GM23338 (cell line): Measurements from ENCODE around the gene RAB11A. TPM values are rescaled to one million over a fixed set of nuclear protein-coding genes. Genes with fewer than 3 reads are reported as not detected.

ENCODE experiments used
- ATAC-seq: fragments of 200-7000 bp; cut with Tn5 transposase; 3 replicates; pipeline ENCODE4 v1.9.1; 2020
- DNase-seq: peaks from one replicate; pipeline ENCODE4 v3.0.0-alpha.2; 2015; ENCODE audit warnings: low spot score
- H2AFZ ChIP-seq: fragments of 200-600 bp; sonication (generic); 2 replicates; pipeline ENCODE4 v1.8.0; 2016; ENCODE audit warnings: antibody characterized with exemption, mild to moderate bottlenecking, moderate library complexity
- H3F3A ChIP-seq: fragments of 200-600 bp; sonication (generic); replicated peaks from 2 replicates; pipeline ENCODE4 v1.8.0; 2017; ENCODE audit warnings: antibody characterized with exemption, mixed run types, low read depth
- H3K27ac ChIP-seq: fragments of 200-600 bp; sonication (generic); 2 replicates; pipeline ENCODE4 v1.6.1; 2016; ENCODE audit warnings: low read depth
- H3K27me3 ChIP-seq: fragments of 200-600 bp; sonication (generic); 2 replicates; pipeline ENCODE4 v1.8.0; 2016; ENCODE audit warnings: mild to moderate bottlenecking, mixed run types, moderate library complexity; ENCODE audit not compliant: insufficient read depth
- H3K36me3 ChIP-seq: fragments of 200-600 bp; sonication (generic); 2 replicates; pipeline ENCODE4 v1.8.0; 2016; ENCODE audit warnings: mild to moderate bottlenecking; ENCODE audit not compliant: insufficient read depth
- H3K4me1 ChIP-seq: fragments of 200-600 bp; sonication (generic); 2 replicates; pipeline ENCODE4 v1.8.0; 2016; ENCODE audit warnings: mild to moderate bottlenecking, moderate library complexity; ENCODE audit not compliant: insufficient read depth
- H3K4me2 ChIP-seq: fragments of 200-600 bp; sonication (generic); 2 replicates; pipeline ENCODE4 v1.7.1; 2017; ENCODE audit warnings: mixed run types
- H3K4me3 ChIP-seq: fragments of 200-600 bp; sonication (generic); 2 replicates; pipeline ENCODE4 v1.6.1; 2016; ENCODE audit warnings: mixed run types
- H3K79me2 ChIP-seq: fragments of 200-600 bp; sonication (generic); replicated peaks from 2 replicates; pipeline ENCODE4 v1.8.0; 2017; ENCODE audit warnings: mild to moderate bottlenecking; ENCODE audit not compliant: insufficient read depth
- H3K9me2 ChIP-seq: fragments of 200-600 bp; sonication (generic); 2 replicates; pipeline ENCODE4 v1.8.0; 2017; ENCODE audit not compliant: insufficient read depth
- H4K20me1 ChIP-seq: fragments of 200-600 bp; sonication (generic); replicated peaks from 2 replicates; pipeline ENCODE4 v1.8.0; 2017; ENCODE audit warnings: mild to moderate bottlenecking; ENCODE audit not compliant: insufficient read depth
- H3K27ac Mint-ChIP-seq: 2 replicates; pipeline ENCODE4 v1.8.0; 2020; ENCODE audit warnings: inconsistent platforms, mild to moderate bottlenecking, moderate library complexity, mixed read lengths
- H3K27me3 Mint-ChIP-seq: 3 replicates; pipeline ENCODE4 v1.8.0; 2022; ENCODE audit warnings: low read depth, mild to moderate bottlenecking, moderate library complexity, mixed read lengths, inconsistent platforms; ENCODE audit not compliant: insufficient read depth, poor library complexity
- H3K36me3 Mint-ChIP-seq: 3 replicates; pipeline ENCODE4 v1.8.0; 2021; ENCODE audit warnings: low read depth, mild to moderate bottlenecking, inconsistent platforms, moderate library complexity, mixed read lengths
- H3K4me1 Mint-ChIP-seq: 3 replicates; pipeline ENCODE4 v1.8.0; 2020; ENCODE audit warnings: mild to moderate bottlenecking, inconsistent platforms, mixed read lengths
- H3K4me3 Mint-ChIP-seq: 3 replicates; pipeline ENCODE4 v1.8.0; 2021; ENCODE audit warnings: moderate library complexity, mild to moderate bottlenecking, inconsistent platforms, mixed read lengths
- H3K9me3 Mint-ChIP-seq: 3 replicates; pipeline ENCODE4 v1.8.0; 2020; ENCODE audit warnings: moderate library complexity, mild to moderate bottlenecking, inconsistent platforms, mixed read lengths
- EZH2 ChIP-seq: fragments of 200-600 bp; sonication (generic); IDR thresholded peaks from one replicate; pipeline ENCODE4 v1.8.0; 2017; ENCODE audit warnings: antibody characterized with exemption, mild to moderate bottlenecking, low read depth; ENCODE audit not compliant: unreplicated experiment
- NANOG ChIP-seq: IDR thresholded peaks from 2 replicates; pipeline ENCODE4 v1.6.1; 2016; ENCODE audit warnings: antibody characterized with exemption, borderline replicate concordance
- POLR2AphosphoS5 ChIP-seq: IDR thresholded peaks from 2 replicates; pipeline ENCODE4 v1.6.1; 2016; ENCODE audit warnings: antibody characterized with exemption, low read depth
- ZNF331 ChIP-seq: fragments of 250-450 bp; sonication (Bioruptor Pico); IDR thresholded peaks from 2 replicates; pipeline ENCODE4 v1.5.0; 2020; ENCODE audit warnings: low read depth, mild to moderate bottlenecking, moderate library complexity
- polyA plus RNA-seq: library from polyadenylated mRNA; unstranded; fragments of >200 nt; fragmentation: Nextera tagmentation; extraction: Ambion mirVana; gene quantifications from 2 replicates; pipeline ENCODE4 v1.2.1, GENCODE V29; 2016
- total RNA-seq: library from RNA; depleted of rRNA; stranded (reverse); fragments of >200 nt; shearing (Covaris generic); gene quantifications from 2 replicates; pipeline ENCODE4 v1.2.3, GENCODE V29; 2014
- TF ChIP-seq, protein P1 (sequence below): fragments of 250-450 bp; sonication (Bioruptor Pico); IDR thresholded peaks from 2 replicates; pipeline ENCODE4 v1.5.0; 2020; ENCODE audit warnings: mild to moderate bottlenecking, moderate library complexity
- TF ChIP-seq, protein P2 (sequence below), 2 experiments: fragments of 200-600 bp in 1 of 2; sonication (generic) in 1 of 2; conservative IDR thresholded peaks; 2 replicates each; pipeline versions ENCODE4 v1.5.1 to v1.6.1; 2016 to 2017; ENCODE audit warnings: antibody characterized with exemption in 2 of 2, low read depth in 2 of 2, mild to moderate bottlenecking in 2 of 2, moderate library complexity in 1 of 2

RAB11A gene
- total and polyA plus RNA-seq, 2 experiments from 2014 or later: 251 to 369 TPM

DNA sequence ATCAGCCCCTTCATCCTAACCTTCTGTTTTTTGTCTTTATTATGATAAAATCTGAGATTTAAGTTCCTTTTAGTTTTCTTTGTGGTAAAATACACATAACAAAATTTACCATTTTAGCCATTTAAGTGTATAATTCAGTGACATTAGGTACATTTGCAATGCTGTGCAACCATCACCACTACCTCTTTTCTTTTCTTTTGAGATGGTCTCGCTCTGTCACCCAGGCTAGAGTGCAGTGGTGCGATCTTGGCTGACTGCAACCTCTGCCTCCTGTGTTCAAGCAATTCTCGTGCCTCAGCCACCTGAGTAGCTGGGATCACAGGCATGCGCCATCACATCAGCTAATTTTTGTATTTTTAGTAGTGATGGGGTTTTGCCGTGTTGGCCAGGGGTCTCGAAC, 6.2 kb upstream of the RAB11A start:
- H3K9me2 ChIP-seq: no peaks in the 10 kb centered on the region
- TF ChIP-seq, protein P1, sequence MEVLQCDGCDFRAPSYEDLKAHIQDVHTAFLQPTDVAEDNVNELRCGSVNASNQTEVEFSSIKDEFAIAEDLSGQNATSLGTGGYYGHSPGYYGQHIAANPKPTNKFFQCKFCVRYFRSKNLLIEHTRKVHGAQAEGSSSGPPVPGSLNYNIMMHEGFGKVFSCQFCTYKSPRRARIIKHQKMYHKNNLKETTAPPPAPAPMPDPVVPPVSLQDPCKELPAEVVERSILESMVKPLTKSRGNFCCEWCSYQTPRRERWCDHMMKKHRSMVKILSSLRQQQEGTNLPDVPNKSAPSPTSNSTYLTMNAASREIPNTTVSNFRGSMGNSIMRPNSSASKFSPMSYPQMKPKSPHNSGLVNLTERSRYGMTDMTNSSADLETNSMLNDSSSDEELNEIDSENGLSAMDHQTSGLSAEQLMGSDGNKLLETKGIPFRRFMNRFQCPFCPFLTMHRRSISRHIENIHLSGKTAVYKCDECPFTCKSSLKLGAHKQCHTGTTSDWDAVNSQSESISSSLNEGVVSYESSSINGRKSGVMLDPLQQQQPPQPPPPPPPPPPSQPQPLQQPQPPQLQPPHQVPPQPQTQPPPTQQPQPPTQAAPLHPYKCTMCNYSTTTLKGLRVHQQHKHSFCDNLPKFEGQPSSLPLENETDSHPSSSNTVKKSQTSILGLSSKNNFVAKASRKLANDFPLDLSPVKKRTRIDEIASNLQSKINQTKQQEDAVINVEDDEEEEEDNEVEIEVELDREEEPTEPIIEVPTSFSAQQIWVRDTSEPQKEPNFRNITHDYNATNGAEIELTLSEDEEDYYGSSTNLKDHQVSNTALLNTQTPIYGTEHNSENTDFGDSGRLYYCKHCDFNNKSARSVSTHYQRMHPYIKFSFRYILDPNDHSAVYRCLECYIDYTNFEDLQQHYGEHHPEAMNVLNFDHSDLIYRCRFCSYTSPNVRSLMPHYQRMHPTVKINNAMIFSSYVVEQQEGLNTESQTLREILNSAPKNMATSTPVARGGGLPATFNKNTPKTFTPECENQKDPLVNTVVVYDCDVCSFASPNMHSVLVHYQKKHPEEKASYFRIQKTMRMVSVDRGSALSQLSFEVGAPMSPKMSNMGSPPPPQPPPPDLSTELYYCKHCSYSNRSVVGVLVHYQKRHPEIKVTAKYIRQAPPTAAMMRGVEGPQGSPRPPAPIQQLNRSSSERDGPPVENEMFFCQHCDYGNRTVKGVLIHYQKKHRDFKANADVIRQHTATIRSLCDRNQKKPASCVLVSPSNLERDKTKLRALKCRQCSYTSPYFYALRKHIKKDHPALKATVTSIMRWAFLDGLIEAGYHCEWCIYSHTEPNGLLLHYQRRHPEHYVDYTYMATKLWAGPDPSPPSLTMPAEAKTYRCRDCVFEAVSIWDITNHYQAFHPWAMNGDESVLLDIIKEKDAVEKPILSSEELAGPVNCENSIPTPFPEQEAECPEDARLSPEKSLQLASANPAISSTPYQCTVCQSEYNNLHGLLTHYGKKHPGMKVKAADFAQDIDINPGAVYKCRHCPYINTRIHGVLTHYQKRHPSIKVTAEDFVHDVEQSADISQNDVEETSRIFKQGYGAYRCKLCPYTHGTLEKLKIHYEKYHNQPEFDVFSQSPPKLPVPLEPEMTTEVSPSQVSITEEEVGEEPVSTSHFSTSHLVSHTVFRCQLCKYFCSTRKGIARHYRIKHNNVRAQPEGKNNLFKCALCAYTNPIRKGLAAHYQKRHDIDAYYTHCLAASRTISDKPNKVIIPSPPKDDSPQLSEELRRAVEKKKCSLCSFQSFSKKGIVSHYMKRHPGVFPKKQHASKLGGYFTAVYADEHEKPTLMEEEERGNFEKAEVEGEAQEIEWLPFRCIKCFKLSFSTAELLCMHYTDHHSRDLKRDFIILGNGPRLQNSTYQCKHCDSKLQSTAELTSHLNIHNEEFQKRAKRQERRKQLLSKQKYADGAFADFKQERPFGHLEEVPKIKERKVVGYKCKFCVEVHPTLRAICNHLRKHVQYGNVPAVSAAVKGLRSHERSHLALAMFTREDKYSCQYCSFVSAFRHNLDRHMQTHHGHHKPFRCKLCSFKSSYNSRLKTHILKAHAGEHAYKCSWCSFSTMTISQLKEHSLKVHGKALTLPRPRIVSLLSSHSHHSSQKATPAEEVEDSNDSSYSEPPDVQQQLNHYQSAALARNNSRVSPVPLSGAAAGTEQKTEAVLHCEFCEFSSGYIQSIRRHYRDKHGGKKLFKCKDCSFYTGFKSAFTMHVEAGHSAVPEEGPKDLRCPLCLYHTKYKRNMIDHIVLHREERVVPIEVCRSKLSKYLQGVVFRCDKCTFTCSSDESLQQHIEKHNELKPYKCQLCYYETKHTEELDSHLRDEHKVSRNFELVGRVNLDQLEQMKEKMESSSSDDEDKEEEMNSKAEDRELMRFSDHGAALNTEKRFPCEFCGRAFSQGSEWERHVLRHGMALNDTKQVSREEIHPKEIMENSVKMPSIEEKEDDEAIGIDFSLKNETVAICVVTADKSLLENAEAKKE (CRISPR knock-in tag): no peak
- TF ChIP-seq ZNF331 (CRISPR knock-in tag) (no peak), NANOG (no peak), EZH2 (no peak), POLR2AphosphoS5 (no peak)
- TF ChIP-seq, protein P2, sequence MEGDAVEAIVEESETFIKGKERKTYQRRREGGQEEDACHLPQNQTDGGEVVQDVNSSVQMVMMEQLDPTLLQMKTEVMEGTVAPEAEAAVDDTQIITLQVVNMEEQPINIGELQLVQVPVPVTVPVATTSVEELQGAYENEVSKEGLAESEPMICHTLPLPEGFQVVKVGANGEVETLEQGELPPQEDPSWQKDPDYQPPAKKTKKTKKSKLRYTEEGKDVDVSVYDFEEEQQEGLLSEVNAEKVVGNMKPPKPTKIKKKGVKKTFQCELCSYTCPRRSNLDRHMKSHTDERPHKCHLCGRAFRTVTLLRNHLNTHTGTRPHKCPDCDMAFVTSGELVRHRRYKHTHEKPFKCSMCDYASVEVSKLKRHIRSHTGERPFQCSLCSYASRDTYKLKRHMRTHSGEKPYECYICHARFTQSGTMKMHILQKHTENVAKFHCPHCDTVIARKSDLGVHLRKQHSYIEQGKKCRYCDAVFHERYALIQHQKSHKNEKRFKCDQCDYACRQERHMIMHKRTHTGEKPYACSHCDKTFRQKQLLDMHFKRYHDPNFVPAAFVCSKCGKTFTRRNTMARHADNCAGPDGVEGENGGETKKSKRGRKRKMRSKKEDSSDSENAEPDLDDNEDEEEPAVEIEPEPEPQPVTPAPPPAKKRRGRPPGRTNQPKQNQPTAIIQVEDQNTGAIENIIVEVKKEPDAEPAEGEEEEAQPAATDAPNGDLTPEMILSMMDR (conservative IDR thresholded peaks at IDR 0.05; ENCODE audit: low read depth in 2 of 2): no peak
- no peak overlapping the region for H3K27ac Mint-ChIP-seq
- no peak overlapping the region for H3K4me3 Mint-ChIP-seq
- H3F3A ChIP-seq: no peaks in the 10 kb centered on the region
- H4K20me1 ChIP-seq: no peaks in the 10 kb centered on the region
- H3K27me3 ChIP-seq: no peaks in the 10 kb centered on the region
- peak overlapping the region; percentile 28; the same call in 1 of the 2 replicates for H2AFZ ChIP-seq
- peaks cover 17% of the 10 kb centered on the region for H3K4me1 Mint-ChIP-seq
- no peak for ATAC-seq
- peaks cover 5% of the 10 kb centered on the region for H3K27me3 Mint-ChIP-seq
- H3K4me2 ChIP-seq: no peak overlapping the region
- no peaks in the 10 kb centered on the region for H3K36me3 ChIP-seq
- no peaks in the 10 kb centered on the region for H3K79me2 ChIP-seq
- 0 out of 2 replicates have a peak overlapping the region, but pooled peaks have one; percentile 51 for H3K27ac ChIP-seq
- no peak for DNase-seq
- H3K4me3 ChIP-seq: no peak overlapping the region
- H3K9me3 Mint-ChIP-seq: no peaks in the 10 kb centered on the region; the same call in 2 of the 3 replicates
- no peaks in the 10 kb centered on the region for H3K36me3 Mint-ChIP-seq
- H3K4me1 ChIP-seq: peaks cover 5% of the 10 kb centered on the region
